T-cell (primary cell): ENCODE measurements around the gene KPNA1. TPM values are rescaled to one million over a fixed set of nuclear protein-coding genes. Genes with fewer than 3 reads are reported as not detected.

Source experiments
- ATAC-seq, 4 experiments: fragments of 200-7000 bp in 3 of 4; fragments of 150-1000 bp in 1 of 4; cut with Tn5 transposase; replicated peaks in 1 of 4; 1 replicate in 3 of 4; 2 replicates in 1 of 4; pipeline ENCODE4 v1.10.0; 2021; ENCODE audit warnings: moderate library complexity in 3 of 4, mild to moderate bottlenecking in 2 of 4, moderate number of reproducible peaks in 1 of 4
- CTCF ChIA-PET, 2 donors: fragments of 300-600 bp; sonication (Branson Sonifier 250); formaldehyde crosslinking; loops; one replicate each; lab custom pipeline; 2022; ENCODE audit warnings: antibody characterized with exemption in 2 of 2; lab: Charles Lee
- POLR2A ChIA-PET, 2 donors: fragments of 300-600 bp; sonication (Branson Sonifier 250); formaldehyde crosslinking; loops; one replicate each; lab custom pipeline; 2022; ENCODE audit warnings: antibody characterized with exemption in 2 of 2; lab: Charles Lee
- DNase-seq, 35 experiments: peaks; one replicate each; pipeline versions ENCODE4 v3.0.0 to v3.0.0-alpha.2; 2013 to 2023
- H3K27ac ChIP-seq: one replicate; pipeline ENCODE4 v1.5.1; 2013; ENCODE audit warnings: low read length
- H3K27me3 ChIP-seq, 2 experiments: replicated peaks in 1 of 2; 1 replicate in 1 of 2; 2 replicates in 1 of 2; pipeline versions ENCODE4 v1.6.1 to v1.7.0; 2013; ENCODE audit warnings: low read length in 1 of 2, mixed read lengths in 1 of 2; ENCODE audit not compliant: control insufficient read depth in 2 of 2, insufficient read depth in 2 of 2; ENCODE audit errors: extremely low read depth in 1 of 2
- H3K36me3 ChIP-seq, 2 donors: 1 replicate in 1 of 2; 2 replicates in 1 of 2; pipeline versions ENCODE4 v1.6.1 to v1.7.0; 2013; ENCODE audit warnings: low read length in 1 of 2; ENCODE audit not compliant: control insufficient read depth in 2 of 2, insufficient read depth in 1 of 2; ENCODE audit errors: extremely low read depth in 1 of 2
- H3K4me1 ChIP-seq, 2 experiments: 1 replicate in 1 of 2; 2 replicates in 1 of 2; pipeline versions ENCODE4 v1.6.1 to v1.7.0; 2013; ENCODE audit warnings: low read length in 2 of 2, mixed read lengths in 1 of 2; ENCODE audit not compliant: insufficient read depth in 2 of 2, control insufficient read depth in 1 of 2; ENCODE audit errors: extremely low read depth in 1 of 2
- H3K4me3 ChIP-seq, 2 donors: 1 replicate in 1 of 2; 2 replicates in 1 of 2; pipeline versions ENCODE4 v1.5.1 to v1.7.0; 2013; ENCODE audit warnings: mild to moderate bottlenecking in 2 of 2, low read length in 1 of 2, moderate library complexity in 1 of 2; ENCODE audit not compliant: control insufficient read depth in 1 of 2; ENCODE audit errors: extremely low read depth in 1 of 2
- H3K9me3 ChIP-seq: 2 replicates; pipeline ENCODE4 v1.7.0; 2013
- H3K27ac Mint-ChIP-seq, 2 donors: one replicate each; pipeline ENCODE4 v1.8.0; 2020 to 2021; ENCODE audit warnings: mild to moderate bottlenecking in 2 of 2, mixed read lengths in 2 of 2
- H3K27me3 Mint-ChIP-seq, 2 donors: one replicate each; pipeline ENCODE4 v1.8.0; 2021 to 2022; ENCODE audit warnings: mixed read lengths in 2 of 2
- H3K36me3 Mint-ChIP-seq: one replicate; pipeline ENCODE4 v1.8.0; 2021; ENCODE audit warnings: mixed read lengths
- H3K4me1 Mint-ChIP-seq, 3 donors: one replicate each; pipeline ENCODE4 v1.8.0; 2020 to 2022; ENCODE audit warnings: mixed read lengths in 3 of 3, mild to moderate bottlenecking in 1 of 3
- H3K4me3 Mint-ChIP-seq, 3 donors: one replicate each; pipeline ENCODE4 v1.8.0; 2020 to 2022; ENCODE audit warnings: mild to moderate bottlenecking in 3 of 3, mixed read lengths in 3 of 3, moderate library complexity in 3 of 3
- H3K9me3 Mint-ChIP-seq, 3 donors: one replicate each; pipeline ENCODE4 v1.8.0; 2020 to 2022; ENCODE audit warnings: mixed read lengths in 3 of 3
- WGBS: methylation state at CpG from one replicate; pipeline ENCODE4 v1.1.5; 2013; ENCODE audit warnings: missing lambda C conversion rate; ENCODE audit not compliant: insufficient coverage; 5-methylcytosine and 5-hydroxymethylcytosine counted together
- total RNA-seq, 35 experiments: library from RNA in 6 of 35; stranded (reverse) in 6 of 35; fragments of 120-200 nt in 1 of 35; gene quantifications; one replicate each; pipeline versions ENCODE4 v1.2.1 to v1.2.4 and lab custom pipeline; 2013 to 2026

Gene KPNA1
- total RNA-seq, 5 donors from 2014 or later (not counting 1 experiment from before 2014, with no cell fraction given), result 55.2 to 65.0 (median 57.5) TPM

GRCh38 chr3:122484985-122485384 lies 29.8 kb downstream of the KPNA1 start:
- no peaks in the 10 kb centered on the region for H3K27me3 Mint-ChIP-seq
- POLR2A ChIA-PET, result interaction anchor here in 1 of 2 donors (0.7 kb wide), 2 partner anchors 44 to 82 kb away, joined by 9 to 14 read pairs; no protein-coding TSS in a partner anchor
- Histone ChIP-seq H3K4me3 (no peak overlapping the region), H3K4me1 (peaks cover 0 to 2% of the 10 kb centered on the region in 2 experiments), H3K36me3 (peaks cover 0 to 11% of the 10 kb centered on the region in 2 donors), H3K9me3 (no peaks in the 10 kb centered on the region), H3K27ac (no peak overlapping the region), H3K27me3 (no peaks in the 10 kb centered on the region)
- 72% methylated on average over 2 of the region's 5 CpGs for WGBS
- peaks cover 51 to 54% (median 53%) of the 10 kb centered on the region in 3 donors for H3K4me1 Mint-ChIP-seq
- CTCF ChIA-PET, result interaction anchor here in 1 of 2 donors (0.6 kb wide), 1 partner anchor 40 kb away, joined by 4 read pairs; no protein-coding TSS in a partner anchor
- no peak for ATAC-seq
- H3K4me3 Mint-ChIP-seq, result no peak overlapping the region
- H3K9me3 Mint-ChIP-seq, result no peaks in the 10 kb centered on the region
- H3K36me3 Mint-ChIP-seq, result peaks cover 28% of the 10 kb centered on the region
- no peak for DNase-seq
- H3K27ac Mint-ChIP-seq, result no peak overlapping the region

GRCh38 chr3:122481390-122481789 lies 33.3 kb downstream of the KPNA1 start:
- no peak overlapping the region for H3K4me3 Mint-ChIP-seq
- Histone ChIP-seq H3K36me3 (peaks cover 0 to 5% of the 10 kb centered on the region in 2 donors), H3K27ac (no peak overlapping the region), H3K27me3 (no peaks in the 10 kb centered on the region), H3K4me3 (no peak overlapping the region), H3K9me3 (no peaks in the 10 kb centered on the region), H3K4me1 (peaks cover 0 to 2% of the 10 kb centered on the region in 2 experiments)
- ChIA-PET POLR2A (no interaction called here), CTCF (no interaction called here)
- DNase-seq, result no peak
- WGBS, result no CpG with 5 or more reads among the region's 3 CpGs
- no peak for ATAC-seq
- H3K9me3 Mint-ChIP-seq, result no peaks in the 10 kb centered on the region
- H3K4me1 Mint-ChIP-seq, result peaks cover 49 to 57% (median 51%) of the 10 kb centered on the region in 3 donors
- H3K27me3 Mint-ChIP-seq, result no peaks in the 10 kb centered on the region
- H3K36me3 Mint-ChIP-seq, result peaks cover 24% of the 10 kb centered on the region
- no peak overlapping the region for H3K27ac Mint-ChIP-seq

GRCh38 chr3:122476532-122476931 lies 38.2 kb downstream of the KPNA1 start:
- Histone ChIP-seq H3K4me1 (peaks cover 0 to 3% of the 10 kb centered on the region in 2 experiments), H3K27me3 (no peaks in the 10 kb centered on the region), H3K4me3 (no peak overlapping the region), H3K36me3 (no peaks in the 10 kb centered on the region), H3K9me3 (no peaks in the 10 kb centered on the region), H3K27ac (no peak overlapping the region)
- H3K27ac Mint-ChIP-seq, result no peak overlapping the region
- POLR2A ChIA-PET, result no interaction called here
- no peak for ATAC-seq
- no CpG with 5 or more reads among the region's 2 CpGs for WGBS
- no peak overlapping the region for H3K4me3 Mint-ChIP-seq
- H3K4me1 Mint-ChIP-seq, result peaks cover 69 to 81% (median 71%) of the 10 kb centered on the region in 3 donors
- no peaks in the 10 kb centered on the region for H3K27me3 Mint-ChIP-seq
- H3K9me3 Mint-ChIP-seq, result no peaks in the 10 kb centered on the region
- peaks cover 39% of the 10 kb centered on the region for H3K36me3 Mint-ChIP-seq
- DNase-seq, result no peak
- CTCF ChIA-PET, result no interaction called here

GRCh38 chr3:122475316-122475715 lies 39.4 kb downstream of the KPNA1 start:
- Mint-ChIP-seq H3K27ac (no peak overlapping the region), H3K4me1 (peaks cover 72 to 87% (median 76%) of the 10 kb centered on the region in 3 donors)
- CTCF ChIA-PET, result interaction anchor here in 1 of 2 donors (0.6 kb wide), 1 partner anchor 89 kb away, joined by 3 read pairs; no protein-coding TSS in a partner anchor

GRCh38 chr3:122469659-122470058 lies 45.1 kb downstream of the KPNA1 start:
- peak in 1 of 4 experiments; percentile 67 for ATAC-seq

More at GRCh38 chr3:122475316-122475715, 39.4 kb downstream of the KPNA1 start:
- WGBS, result no CpG with 5 or more reads among the region's 2 CpGs
- peaks cover 0 to 3% of the 10 kb centered on the region in 2 experiments for H3K4me1 ChIP-seq
- no peaks in the 10 kb centered on the region for H3K27me3 Mint-ChIP-seq
- peaks cover 35% of the 10 kb centered on the region for H3K36me3 Mint-ChIP-seq
- POLR2A ChIA-PET, result no interaction called here
- H3K27me3 ChIP-seq, result no peaks in the 10 kb centered on the region
- ATAC-seq (no peak), DNase-seq (no peak)
- no peaks in the 10 kb centered on the region for H3K9me3 ChIP-seq
- no peak overlapping the region for H3K27ac ChIP-seq
- no peaks in the 10 kb centered on the region for H3K9me3 Mint-ChIP-seq
- no peak overlapping the region for H3K4me3 ChIP-seq
- no peaks in the 10 kb centered on the region for H3K36me3 ChIP-seq
- no peak overlapping the region for H3K4me3 Mint-ChIP-seq

GRCh38 chr3:122468896-122469533 lies 45.7 kb downstream of the KPNA1 start:
- Mint-ChIP-seq H3K4me3 (peak overlapping the region in 1 of 3 donors; percentile 36), H3K9me3 (no peaks in the 10 kb centered on the region), H3K27ac (peak overlapping the region; percentile 37 to 72), H3K36me3 (peaks cover 22% of the 10 kb centered on the region), H3K27me3 (no peaks in the 10 kb centered on the region), H3K4me1 (peaks cover 60 to 63% (median 61%) of the 10 kb centered on the region in 3 donors)
- Histone ChIP-seq H3K27ac (no peak overlapping the region), H3K4me1 (peaks cover 8 to 12% of the 10 kb centered on the region in 2 experiments), H3K27me3 (no peaks in the 10 kb centered on the region), H3K9me3 (no peaks in the 10 kb centered on the region), H3K4me3 (peak overlapping the region in 1 of 2 donors; percentile 2), H3K36me3 (peaks cover 0 to 16% of the 10 kb centered on the region in 2 donors)
- no CpG with 5 or more reads among the region's 3 CpGs for WGBS
- DNase-seq (no peak), ATAC-seq (no peak)
- CTCF ChIA-PET, result no interaction called here
- POLR2A ChIA-PET, result no interaction called here

More at GRCh38 chr3:122469659-122470058, 45.1 kb downstream of the KPNA1 start:
- Histone ChIP-seq H3K27me3 (no peaks in the 10 kb centered on the region), H3K4me1 (peaks cover 8 to 12% of the 10 kb centered on the region in 2 experiments), H3K27ac (no peak overlapping the region), H3K36me3 (peaks cover 0 to 16% of the 10 kb centered on the region in 2 donors), H3K4me3 (peak overlapping the region in 1 of 2 donors; percentile 2), H3K9me3 (no peaks in the 10 kb centered on the region)
- ChIA-PET POLR2A (interaction anchor here in 1 of 2 donors (0.5 kb wide), 1 partner anchor 751 kb away, joined by 4 read pairs; no protein-coding TSS in a partner anchor), CTCF (interaction anchor here in 1 of 2 donors (0.6 kb wide), 1 partner anchor 728 kb away, joined by 3 read pairs; no protein-coding TSS in a partner anchor)
- Mint-ChIP-seq H3K9me3 (no peaks in the 10 kb centered on the region), H3K4me1 (peaks cover 66 to 70% (median 67%) of the 10 kb centered on the region in 3 donors), H3K36me3 (peaks cover 28% of the 10 kb centered on the region), H3K4me3 (peak overlapping the region in 1 of 3 donors; percentile 36), H3K27ac (peak overlapping the region; percentile 12 to 72), H3K27me3 (no peaks in the 10 kb centered on the region)
- WGBS, result no CpG with 5 or more reads among the region's 1 CpG
- peak in 1 of 35 experiments; percentile 7 for DNase-seq
